ENCODE data around the gene STS. TPM values are rescaled to one million over a fixed set of nuclear protein-coding genes. Genes with fewer than 3 reads are reported as not detected.

Gene STS
- total and polyA plus RNA-seq, 2 experiments from 2014 or later = 0.44 to 1.7 TPM

GRCh38 chrX:7143076-7143475, 4.4 kb upstream of the STS start:
- Histone ChIP-seq H3K27ac (ENCODE audit: low read depth) (no peak overlapping the region), H3F3A (replicated peaks; ENCODE audit: low read depth) (no peaks in the 10 kb centered on the region), H3K36me3 (ENCODE audit: insufficient read depth) (no peaks in the 10 kb centered on the region), H3K4me1 (ENCODE audit: insufficient read depth) (no peaks in the 10 kb centered on the region), H3K4me3 (no peak overlapping the region), H2AFZ (no peak overlapping the region), H3K4me2 (no peak overlapping the region), H4K20me1 (replicated peaks; ENCODE audit: insufficient read depth) (no peaks in the 10 kb centered on the region), H3K9me2 (ENCODE audit: insufficient read depth) (no peaks in the 10 kb centered on the region), H3K79me2 (replicated peaks; ENCODE audit: insufficient read depth) (peaks cover 23% of the 10 kb centered on the region), H3K27me3 (ENCODE audit: insufficient read depth) (no peaks in the 10 kb centered on the region)
- H3K36me3 Mint-ChIP-seq (ENCODE audit: low read depth) = peaks cover 3% of the 10 kb centered on the region; the same call in 1 of the 3 replicates
- no peak for TF ChIP-seq EZH2 (IDR thresholded peaks at IDR 0.05; ENCODE audit: low read depth, unreplicated experiment)
- ATAC-seq (no peak), DNase-seq (ENCODE audit: low spot score) (no peak)
- H3K27ac Mint-ChIP-seq = no peak overlapping the region
- H3K9me3 Mint-ChIP-seq = no peaks in the 10 kb centered on the region
- H3K4me3 Mint-ChIP-seq = no peak overlapping the region
- H3K4me1 Mint-ChIP-seq = peaks cover 5% of the 10 kb centered on the region
- H3K27me3 Mint-ChIP-seq (ENCODE audit: insufficient read depth, low read depth, poor library complexity) = no peaks in the 10 kb centered on the region

- H3K27ac ChIP-seq (ENCODE audit: low read depth) = no peak overlapping the region
Observed at GRCh38 chrX:7143941-7144525, 3.5 kb upstream of the STS start.

More at GRCh38 chrX:7143941-7144525, 3.5 kb upstream of the STS start:
- no peak for ATAC-seq
- no peak for TF ChIP-seq ETS1 (IDR thresholded peaks at IDR 0.05)
- no peak for TF ChIP-seq CTCF (conservative IDR thresholded peaks at IDR 0.05; ENCODE audit: low read depth in 2 of 2)
- TF ChIP-seq ZNF331 (CRISPR knock-in tag; IDR thresholded peaks at IDR 0.05; ENCODE audit: low read depth) = no peak
- no peak for TF ChIP-seq EZH2phosphoT487 (IDR thresholded peaks at IDR 0.05; ENCODE audit: unreplicated experiment)
- no peak for TF ChIP-seq EZH2 (IDR thresholded peaks at IDR 0.05; ENCODE audit: low read depth, unreplicated experiment)
- no peak for TF ChIP-seq REST (IDR thresholded peaks at IDR 0.05; ENCODE audit: unreplicated experiment)
- no peak overlapping the region for H3K4me3 ChIP-seq
- peaks cover 6% of the 10 kb centered on the region for H3K27me3 Mint-ChIP-seq (ENCODE audit: insufficient read depth, low read depth, poor library complexity)
- H3F3A ChIP-seq (replicated peaks; ENCODE audit: low read depth) = no peaks in the 10 kb centered on the region
- no peak overlapping the region for H2AFZ ChIP-seq
- no peaks in the 10 kb centered on the region for H3K9me2 ChIP-seq (ENCODE audit: insufficient read depth)
- no peak overlapping the region for H3K4me2 ChIP-seq
- H3K79me2 ChIP-seq (replicated peaks; ENCODE audit: insufficient read depth) = peaks cover 23% of the 10 kb centered on the region
- no peak overlapping the region for H3K4me3 Mint-ChIP-seq
- H4K20me1 ChIP-seq (replicated peaks; ENCODE audit: insufficient read depth) = no peaks in the 10 kb centered on the region
- H3K9me3 Mint-ChIP-seq = no peaks in the 10 kb centered on the region
- DNase-seq (ENCODE audit: low spot score) = no peak
- no peaks in the 10 kb centered on the region for H3K36me3 ChIP-seq (ENCODE audit: insufficient read depth)
- H3K4me1 ChIP-seq (ENCODE audit: insufficient read depth) = no peaks in the 10 kb centered on the region
- no peaks in the 10 kb centered on the region for H3K27me3 ChIP-seq (ENCODE audit: insufficient read depth)
- no peak overlapping the region for H3K27ac Mint-ChIP-seq
- H3K4me1 Mint-ChIP-seq = peaks cover 5% of the 10 kb centered on the region
- H3K36me3 Mint-ChIP-seq (ENCODE audit: low read depth) = peaks cover under 1% of the 10 kb centered on the region; the same call in 1 of the 3 replicates

Measured in GM23338 (cell line).